ENCODE data around the gene IFI6.
"Not testable (repeated sequence)": the region's sequence is repeated elsewhere in the genome, so short reads cannot be mapped to it uniquely, and the experiment has no call there.

The IFI6 gene

GRCh38 chr1:27684176-27684575 lies 12.2 kb upstream of the IFI6 start:
- H3K27me3 Mint-ChIP-seq = no peaks in the 10 kb centered on the region
- DNase-seq = no peak
- H3K9me3 Mint-ChIP-seq = peaks cover 6 to 28% of the 10 kb centered on the region in 2 donors
- no peak for ATAC-seq
- H3K27ac Mint-ChIP-seq = no peak overlapping the region
- no peaks in the 10 kb centered on the region for H3K4me1 Mint-ChIP-seq
- H3K4me3 Mint-ChIP-seq = no peak overlapping the region

- Mint-ChIP-seq H3K4me1 (no peaks in the 10 kb centered on the region), H3K27ac (no peak overlapping the region), H3K4me3 (no peak overlapping the region), H3K9me3 (peaks cover 6 to 28% of the 10 kb centered on the region in 2 donors), H3K27me3 (no peaks in the 10 kb centered on the region)
- no peak for ATAC-seq
- DNase-seq = no peak
Measured at GRCh38 chr1:27682351-27682944, 10.5 kb upstream of the IFI6 start.

DNA sequence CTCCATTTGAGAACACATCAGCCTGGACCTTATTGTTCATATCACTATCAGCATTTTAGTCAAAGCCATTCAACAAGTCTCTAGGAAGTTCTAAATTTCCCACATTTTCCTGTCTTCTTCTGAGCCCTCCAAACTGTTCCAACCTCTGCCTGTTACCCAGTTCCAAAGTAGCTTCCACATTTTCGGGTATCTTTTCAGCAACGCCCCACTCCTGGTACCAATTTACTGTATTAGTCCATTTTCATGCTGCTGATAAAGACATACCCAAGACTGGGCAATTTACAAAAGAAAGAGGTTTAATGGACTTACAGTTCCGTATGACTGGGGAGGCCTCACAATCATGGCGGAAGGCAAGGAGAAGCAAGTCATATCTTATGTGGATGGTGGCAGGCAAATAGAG lies 9.6 kb upstream of the IFI6 start:
- H3K9me3 Mint-ChIP-seq = peaks cover 6 to 28% of the 10 kb centered on the region in 2 donors
- not testable (repeated sequence) for H3K27ac Mint-ChIP-seq, H3K4me1 Mint-ChIP-seq, ATAC-seq, DNase-seq, H3K27me3 Mint-ChIP-seq, H3K4me3 Mint-ChIP-seq

- not testable (repeated sequence) for H3K27me3 Mint-ChIP-seq, H3K27ac Mint-ChIP-seq, ATAC-seq, DNase-seq, H3K4me1 Mint-ChIP-seq, H3K4me3 Mint-ChIP-seq
- peaks cover 6 to 28% of the 10 kb centered on the region in 2 donors for H3K9me3 Mint-ChIP-seq
Measured at GRCh38 chr1:27680225-27680791, 8.3 kb upstream of the IFI6 start.

- no peaks in the 10 kb centered on the region for H3K27me3 Mint-ChIP-seq
- H3K27ac Mint-ChIP-seq = no peak overlapping the region
- H3K4me3 Mint-ChIP-seq = no peak overlapping the region
- peaks cover 6 to 28% of the 10 kb centered on the region in 2 donors for H3K9me3 Mint-ChIP-seq
- no peak for DNase-seq
- H3K4me1 Mint-ChIP-seq = no peaks in the 10 kb centered on the region
- ATAC-seq = no peak
Measured at GRCh38 chr1:27678747-27679146, 6.8 kb upstream of the IFI6 start.

DNA sequence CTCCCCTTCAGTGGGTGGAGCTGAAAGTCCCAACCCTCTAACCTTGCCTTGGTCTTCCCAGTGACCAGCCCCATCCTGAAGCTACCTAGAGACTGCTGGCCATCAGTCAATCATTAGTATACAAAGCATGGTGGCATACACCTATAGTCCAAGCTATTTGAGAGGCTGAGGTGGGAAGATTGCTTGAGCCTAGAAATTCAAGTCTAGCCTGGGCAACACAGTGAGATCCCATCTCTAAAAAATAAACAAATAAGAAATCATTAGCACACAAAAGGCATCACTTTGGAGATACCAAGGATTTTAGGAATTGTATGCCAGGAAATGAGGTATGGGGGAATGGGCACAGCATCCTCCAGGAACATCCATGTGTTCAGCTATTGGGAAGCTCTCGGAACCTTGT lies 4.4 kb upstream of the IFI6 start:
- Mint-ChIP-seq H3K4me1 (peaks cover 12% of the 10 kb centered on the region), H3K27me3 (no peaks in the 10 kb centered on the region), H3K9me3 (peaks cover 2 to 12% of the 10 kb centered on the region in 2 donors), H3K4me3 (no peak overlapping the region), H3K27ac (no peak overlapping the region)
- ATAC-seq (no peak), DNase-seq (no peak)

GRCh38 chr1:27672750-27673112 lies 739 bp upstream of the IFI6 start:
- DNase-seq (no peak), ATAC-seq (no peak)
- H3K27ac Mint-ChIP-seq = no peak overlapping the region
- peak overlapping the region; percentile 94 to 97 for H3K4me3 Mint-ChIP-seq
- peaks cover 38% of the 10 kb centered on the region for H3K4me1 Mint-ChIP-seq
- no peaks in the 10 kb centered on the region for H3K9me3 Mint-ChIP-seq
- no peaks in the 10 kb centered on the region for H3K27me3 Mint-ChIP-seq

GRCh38 chr1:27669876-27670275 lies 2.1 kb downstream of the IFI6 start:
- Mint-ChIP-seq H3K4me1 (peaks cover 44% of the 10 kb centered on the region), H3K4me3 (peak overlapping the region in 1 of 2 donors; percentile 97), H3K9me3 (no peaks in the 10 kb centered on the region), H3K27me3 (no peaks in the 10 kb centered on the region), H3K27ac (peak overlapping the region in 1 of 2 donors; percentile 56)
- DNase-seq (no peak), ATAC-seq (no peak)

GRCh38 chr1:27668808-27669723 lies 2.9 kb downstream of the IFI6 start:
- peak overlapping the region; percentile 75 to 80 for H3K4me3 Mint-ChIP-seq
- H3K4me1 Mint-ChIP-seq = peaks cover 44% of the 10 kb centered on the region
- no peaks in the 10 kb centered on the region for H3K27me3 Mint-ChIP-seq
- no peak overlapping the region for H3K27ac Mint-ChIP-seq
- peak; percentile 83 to 88 for DNase-seq
- no peaks in the 10 kb centered on the region for H3K9me3 Mint-ChIP-seq
- peak; percentile 61 for ATAC-seq

- peak overlapping the region in 1 of 2 donors; percentile 25 for H3K4me3 Mint-ChIP-seq
- DNase-seq (no peak), ATAC-seq (no peak)
- H3K9me3 Mint-ChIP-seq = no peaks in the 10 kb centered on the region
- H3K27ac Mint-ChIP-seq = peak overlapping the region in 1 of 2 donors; percentile 77
- peaks cover 46% of the 10 kb centered on the region for H3K4me1 Mint-ChIP-seq
- no peaks in the 10 kb centered on the region for H3K27me3 Mint-ChIP-seq
Measured at GRCh38 chr1:27668121-27668807, 3.7 kb downstream of the IFI6 start.

- DNase-seq (no peak), ATAC-seq (no peak)
- no peak overlapping the region for H3K4me3 Mint-ChIP-seq
- peaks cover 52% of the 10 kb centered on the region for H3K4me1 Mint-ChIP-seq
- no peaks in the 10 kb centered on the region for H3K27me3 Mint-ChIP-seq
- H3K27ac Mint-ChIP-seq = no peak overlapping the region
- no peaks in the 10 kb centered on the region for H3K9me3 Mint-ChIP-seq
Measured at GRCh38 chr1:27666791-27667254, 5.2 kb downstream of the IFI6 start.

- peak overlapping the region in 1 of 2 donors; percentile 5 for H3K27ac Mint-ChIP-seq
- H3K9me3 Mint-ChIP-seq = no peaks in the 10 kb centered on the region
- DNase-seq = no peak
- H3K4me3 Mint-ChIP-seq = no peak overlapping the region
- peaks cover 51% of the 10 kb centered on the region for H3K4me1 Mint-ChIP-seq
- no peak for ATAC-seq
- H3K27me3 Mint-ChIP-seq = no peaks in the 10 kb centered on the region
Measured at GRCh38 chr1:27666294-27666693, 5.7 kb downstream of the IFI6 start.

- Mint-ChIP-seq H3K9me3 (no peaks in the 10 kb centered on the region), H3K4me1 (peaks cover 52% of the 10 kb centered on the region), H3K4me3 (no peak overlapping the region), H3K27me3 (no peaks in the 10 kb centered on the region), H3K27ac (no peak overlapping the region)
- no peak for ATAC-seq
- no peak for DNase-seq
Measured at GRCh38 chr1:27665016-27665651, 6.9 kb downstream of the IFI6 start.

- Mint-ChIP-seq H3K27ac (no peak overlapping the region), H3K4me3 (no peak overlapping the region), H3K27me3 (no peaks in the 10 kb centered on the region), H3K9me3 (no peaks in the 10 kb centered on the region), H3K4me1 (peaks cover 50% of the 10 kb centered on the region)
- no peak for ATAC-seq
- no peak for DNase-seq
Measured at GRCh38 chr1:27664291-27664690, 7.7 kb downstream of the IFI6 start.

Measured in stimulated activated naive CD8-positive, alpha-beta T cell treated with anti-CD3 and anti-CD28 coated beads, Interleukin-15, amount 100 ng/mL, for 72 hours (primary cell).